CD14-positive monocyte (primary cell): ENCODE results near the gene TMTC3. TPM values are rescaled to one million over a fixed set of nuclear protein-coding genes. Genes with fewer than 3 reads are reported as not detected.

Experiments used
- DNase-seq, 3 donors: peaks; one replicate each; pipeline ENCODE4 v3.0.0-alpha.2; 2011 to 2022
- H2AFZ ChIP-seq: 2 replicates; pipeline ENCODE4 v1.6.0; 2012; ENCODE audit warnings: mild to moderate bottlenecking, low read depth, low read length, inconsistent platforms; ENCODE audit not compliant: insufficient read depth, poor library complexity, severe bottlenecking
- H3K27ac ChIP-seq, 2 donors: 1 replicate in 1 of 2; 2 replicates in 1 of 2; pipeline ENCODE4 v1.5.1; 2012 to 2013; ENCODE audit warnings: low read length in 2 of 2, control low read depth in 1 of 2, inconsistent platforms in 1 of 2, low read depth in 1 of 2, mild to moderate bottlenecking in 1 of 2
- H3K27me3 ChIP-seq, 2 donors: one replicate each; pipeline versions ENCODE4 v1.6.0 to v1.6.1; 2011 to 2013; ENCODE audit warnings: low read length in 2 of 2; ENCODE audit not compliant: control insufficient read depth in 2 of 2, insufficient read depth in 2 of 2
- H3K36me3 ChIP-seq, 2 donors: replicated peaks in 1 of 2; 1 replicate in 1 of 2; 2 replicates in 1 of 2; pipeline versions ENCODE4 v1.5.1 to v1.6.1; 2012 to 2013; ENCODE audit warnings: low read length in 2 of 2, control low read depth in 1 of 2, inconsistent platforms in 1 of 2, mild to moderate bottlenecking in 1 of 2; ENCODE audit not compliant: insufficient read depth in 2 of 2, control insufficient read depth in 1 of 2
- H3K4me1 ChIP-seq, 2 donors: 1 replicate in 1 of 2; 2 replicates in 1 of 2; pipeline versions ENCODE4 v1.5.1 to v1.6.1; 2012 to 2013; ENCODE audit warnings: low read length in 2 of 2, control low read depth in 1 of 2, inconsistent platforms in 1 of 2, mild to moderate bottlenecking in 1 of 2, moderate library complexity in 1 of 2; ENCODE audit not compliant: insufficient read depth in 2 of 2, control insufficient read depth in 1 of 2
- H3K4me2 ChIP-seq: replicated peaks from 2 replicates; pipeline ENCODE3; 2012; ENCODE audit warnings: low read length, moderate library complexity, mild to moderate bottlenecking; ENCODE audit not compliant: poor library complexity, severe bottlenecking; ENCODE audit errors: extremely low read depth
- H3K4me3 ChIP-seq, 3 experiments: fragments of 200-600 bp in 1 of 3; sonication (generic) in 1 of 3; replicated peaks in 1 of 3; 1 replicate in 2 of 3; 2 replicates in 1 of 3; pipeline ENCODE4 v1.5.1; 2011 to 2013; ENCODE audit warnings: low read length in 3 of 3, mild to moderate bottlenecking in 3 of 3, control low read depth in 2 of 3, low read depth in 2 of 3, inconsistent platforms in 1 of 3, moderate library complexity in 1 of 3
- H3K79me2 ChIP-seq: 2 replicates; pipeline ENCODE4 v1.6.0; 2012; ENCODE audit warnings: mild to moderate bottlenecking, control low read depth, inconsistent platforms, low read length, moderate library complexity; ENCODE audit not compliant: insufficient read depth
- H3K9ac ChIP-seq: 2 replicates; pipeline ENCODE4 v1.6.0; 2017; ENCODE audit warnings: low read length, mild to moderate bottlenecking; ENCODE audit not compliant: insufficient read depth, poor library complexity, severe bottlenecking
- H3K9me3 ChIP-seq, 2 donors: replicated peaks in 1 of 2; 1 replicate in 1 of 2; 2 replicates in 1 of 2; pipeline versions ENCODE4 v1.5.1 to v1.6.1; 2012 to 2013; ENCODE audit warnings: low read length in 2 of 2, control low read depth in 1 of 2; ENCODE audit not compliant: control insufficient read depth in 1 of 2, insufficient read depth in 1 of 2
- H4K20me1 ChIP-seq: 2 replicates; pipeline ENCODE4 v1.6.0; 2012; ENCODE audit warnings: mild to moderate bottlenecking, low read length, control low read depth, moderate library complexity; ENCODE audit not compliant: insufficient read depth
- H3K27ac Mint-ChIP-seq, 7 donors: one replicate each; pipeline ENCODE4 v1.8.0; 2020; ENCODE audit warnings: mild to moderate bottlenecking in 7 of 7, mixed read lengths in 7 of 7, moderate library complexity in 6 of 7, inconsistent platforms in 2 of 7
- H3K27me3 Mint-ChIP-seq, 3 donors: one replicate each; pipeline ENCODE4 v1.8.0; 2021 to 2022; ENCODE audit warnings: low read depth in 3 of 3, mild to moderate bottlenecking in 3 of 3, mixed read lengths in 3 of 3, moderate library complexity in 3 of 3, inconsistent platforms in 1 of 3
- H3K36me3 Mint-ChIP-seq, 2 donors: one replicate each; pipeline ENCODE4 v1.8.0; 2020; ENCODE audit warnings: mixed read lengths in 2 of 2, inconsistent platforms in 1 of 2, mild to moderate bottlenecking in 1 of 2
- H3K4me1 Mint-ChIP-seq: one replicate; pipeline ENCODE4 v1.8.0; 2020; ENCODE audit warnings: mild to moderate bottlenecking, mixed read lengths
- H3K4me3 Mint-ChIP-seq, 2 donors: one replicate each; pipeline ENCODE4 v1.8.0; 2020; ENCODE audit warnings: mild to moderate bottlenecking in 2 of 2, mixed read lengths in 2 of 2, moderate library complexity in 1 of 2
- H3K9me3 Mint-ChIP-seq, 7 donors: one replicate each; pipeline ENCODE4 v1.8.0; 2020 to 2022; ENCODE audit warnings: mixed read lengths in 7 of 7, mild to moderate bottlenecking in 6 of 7, moderate library complexity in 6 of 7, inconsistent platforms in 2 of 7
- whole genome bisulfite sequencing: methylation state at CpG from one replicate; pipeline ENCODE4 v1.1.5; 2013; ENCODE audit warnings: missing lambda C conversion rate; ENCODE audit not compliant: insufficient coverage; 5-methylcytosine and 5-hydroxymethylcytosine counted together
- intact Hi-C, 2 donors: fragments of 100-400 bp; cut with micrococcal nuclease; formaldehyde crosslinking; loops; one replicate each; pipeline versions ENCODE4 v1.15.0 to v1.15.1; 2023
- polyA plus RNA-seq, 3 donors: library from polyadenylated mRNA; depleted of rRNA in 1 of 3; unstranded in 2 of 3; stranded (reverse) in 1 of 3; fragments of 300-500 nt in 2 of 3; fragments of >200 nt in 1 of 3; fragmentation: Illumina TruSeq in 2 of 3; gene quantifications; 1 replicate in 2 of 3; 2 replicates in 1 of 3; pipeline ENCODE4 v1.2.3, GENCODE V29; 2012 to 2021
- TF ChIP-seq, protein P1 (sequence below): fragments of 200-600 bp; IDR thresholded peaks from one replicate; pipeline ENCODE4 v1.8.0; 2022; ENCODE audit warnings: antibody characterized with exemption, mild to moderate bottlenecking

TMTC3 gene
- polyA plus RNA-seq, 3 donors = 1.1 to 2.2 (median 1.2) TPM

DNA sequence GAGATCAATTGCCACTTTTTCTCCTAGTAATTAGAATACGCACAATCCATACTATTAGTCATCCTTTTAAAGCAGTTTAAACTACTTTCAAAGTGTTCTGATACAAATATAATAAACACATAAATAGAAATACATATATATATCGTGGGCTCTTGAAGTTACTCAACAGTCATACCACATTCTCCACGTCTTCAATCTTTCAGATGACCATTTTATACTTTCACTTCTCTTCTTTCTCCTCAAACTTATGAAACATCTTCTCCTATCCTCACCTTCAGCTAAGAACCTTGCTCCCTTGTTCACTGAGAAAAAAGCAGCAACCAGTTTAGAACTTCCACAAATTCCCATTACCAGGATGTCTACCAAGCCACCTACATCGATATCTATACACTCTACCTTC lies 19.4 kb upstream of the TMTC3 start:
- intact Hi-C loops = no loop called here
- H3K79me2 ChIP-seq = no peaks in the 10 kb centered on the region
- no peaks in the 10 kb centered on the region for H3K27me3 Mint-ChIP-seq
- no peak overlapping the region for H3K4me2 ChIP-seq
- no peak overlapping the region for H3K27ac ChIP-seq
- H2AFZ ChIP-seq = no peak overlapping the region
- TF ChIP-seq, protein P1, sequence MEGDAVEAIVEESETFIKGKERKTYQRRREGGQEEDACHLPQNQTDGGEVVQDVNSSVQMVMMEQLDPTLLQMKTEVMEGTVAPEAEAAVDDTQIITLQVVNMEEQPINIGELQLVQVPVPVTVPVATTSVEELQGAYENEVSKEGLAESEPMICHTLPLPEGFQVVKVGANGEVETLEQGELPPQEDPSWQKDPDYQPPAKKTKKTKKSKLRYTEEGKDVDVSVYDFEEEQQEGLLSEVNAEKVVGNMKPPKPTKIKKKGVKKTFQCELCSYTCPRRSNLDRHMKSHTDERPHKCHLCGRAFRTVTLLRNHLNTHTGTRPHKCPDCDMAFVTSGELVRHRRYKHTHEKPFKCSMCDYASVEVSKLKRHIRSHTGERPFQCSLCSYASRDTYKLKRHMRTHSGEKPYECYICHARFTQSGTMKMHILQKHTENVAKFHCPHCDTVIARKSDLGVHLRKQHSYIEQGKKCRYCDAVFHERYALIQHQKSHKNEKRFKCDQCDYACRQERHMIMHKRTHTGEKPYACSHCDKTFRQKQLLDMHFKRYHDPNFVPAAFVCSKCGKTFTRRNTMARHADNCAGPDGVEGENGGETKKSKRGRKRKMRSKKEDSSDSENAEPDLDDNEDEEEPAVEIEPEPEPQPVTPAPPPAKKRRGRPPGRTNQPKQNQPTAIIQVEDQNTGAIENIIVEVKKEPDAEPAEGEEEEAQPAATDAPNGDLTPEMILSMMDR = no peak
- H3K27ac Mint-ChIP-seq = no peak overlapping the region
- 0% methylated on average over 2 of the region's 4 CpGs for WGBS
- H3K27me3 ChIP-seq = no peaks in the 10 kb centered on the region
- no peak overlapping the region for H3K4me3 Mint-ChIP-seq
- no peak overlapping the region for H3K9ac ChIP-seq
- no peaks in the 10 kb centered on the region for H3K4me1 ChIP-seq
- H3K36me3 ChIP-seq = peaks cover 7 to 9% of the 10 kb centered on the region in 2 donors
- no peaks in the 10 kb centered on the region for H3K9me3 Mint-ChIP-seq
- no peak overlapping the region for H3K4me3 ChIP-seq
- H3K36me3 Mint-ChIP-seq = peaks cover 6 to 12% of the 10 kb centered on the region in 2 donors
- no peaks in the 10 kb centered on the region for H3K9me3 ChIP-seq
- H4K20me1 ChIP-seq = no peaks in the 10 kb centered on the region
- no peaks in the 10 kb centered on the region for H3K4me1 Mint-ChIP-seq
- no peak for DNase-seq

DNA sequence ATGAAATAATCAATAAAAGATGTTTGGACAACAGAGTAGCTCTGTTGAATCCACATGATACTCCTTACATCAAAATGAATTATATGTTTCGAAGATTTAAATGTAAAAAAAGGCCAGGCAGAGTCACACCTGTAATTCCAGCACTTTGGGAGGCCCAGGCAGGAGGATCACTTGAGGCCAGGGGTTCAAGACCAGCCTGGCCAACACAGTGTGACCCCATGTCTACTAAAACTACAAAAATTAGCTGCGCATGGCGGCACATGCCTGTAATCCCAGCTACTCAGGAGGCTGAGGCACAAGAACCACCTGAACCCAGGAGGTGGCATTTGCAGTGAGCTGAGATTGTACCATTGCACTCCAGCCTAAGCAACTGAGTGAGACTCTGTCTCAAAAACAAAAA lies 15.0 kb upstream of the TMTC3 start:
- no peak overlapping the region for H2AFZ ChIP-seq
- Mint-ChIP-seq H3K4me1 (no peaks in the 10 kb centered on the region), H3K9me3 (no peaks in the 10 kb centered on the region), H3K36me3 (peaks cover 4 to 6% of the 10 kb centered on the region in 2 donors), H3K27me3 (no peaks in the 10 kb centered on the region), H3K4me3 (no peak overlapping the region), H3K27ac (no peak overlapping the region)
- H3K36me3 ChIP-seq = peaks cover 3 to 5% of the 10 kb centered on the region in 2 donors
- TF ChIP-seq, protein P1 = no peak
- no peak overlapping the region for H3K4me2 ChIP-seq
- no peak for DNase-seq
- WGBS = 100% methylated on average over 3 of the region's 3 CpGs
- no peak overlapping the region for H3K4me3 ChIP-seq
- intact Hi-C loops = no loop called here
- no peak overlapping the region for H3K9ac ChIP-seq
- H3K27ac ChIP-seq = no peak overlapping the region
- H4K20me1 ChIP-seq = no peaks in the 10 kb centered on the region
- no peaks in the 10 kb centered on the region for H3K4me1 ChIP-seq
- H3K27me3 ChIP-seq = no peaks in the 10 kb centered on the region
- no peaks in the 10 kb centered on the region for H3K9me3 ChIP-seq
- no peaks in the 10 kb centered on the region for H3K79me2 ChIP-seq
